ENCODE results near the gene PIK3C2G.

Gene PIK3C2G

DNA sequence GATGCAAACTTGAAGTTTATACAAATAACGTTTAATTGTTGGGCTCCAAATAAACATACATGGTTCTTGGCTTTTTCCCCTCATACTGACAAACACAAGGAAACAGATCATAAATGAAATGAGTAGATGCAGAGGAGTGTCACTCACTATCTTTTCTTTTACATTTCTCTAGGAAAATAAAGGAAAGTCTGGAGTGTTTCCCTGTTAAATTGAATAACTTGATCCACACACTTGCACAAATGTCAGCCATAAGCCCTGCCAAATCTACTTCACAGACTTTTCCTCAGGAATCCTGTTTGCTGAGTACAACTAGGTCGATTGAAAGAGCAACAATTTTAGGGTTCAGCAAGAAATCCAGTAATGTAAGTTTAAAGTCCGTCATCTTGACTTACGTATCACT is 301.2 kb downstream of the PIK3C2G start:
- DNase-seq (ENCODE audit: low read depth, low spot score), result no peak

DNA sequence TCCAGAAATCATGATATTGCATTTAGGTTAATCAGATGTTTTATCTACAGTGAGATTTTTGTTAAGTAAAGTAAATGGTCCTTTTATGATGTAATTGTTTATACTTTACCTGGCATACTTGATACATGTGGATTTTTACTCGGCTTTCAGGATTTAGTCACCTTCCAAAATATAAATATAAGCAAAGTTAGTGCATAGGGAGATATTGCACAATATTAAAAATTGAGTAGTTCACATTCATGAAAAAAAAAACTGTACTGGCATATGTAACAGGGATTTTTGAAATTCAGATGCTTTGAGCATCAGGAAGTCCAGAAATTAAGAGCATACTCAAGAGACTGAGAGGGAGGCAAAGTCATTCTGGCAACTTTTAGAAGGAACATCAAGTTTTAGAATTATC is 303.0 kb downstream of the PIK3C2G start:
- DNase-seq (ENCODE audit: low read depth, low spot score), result no peak

DNA sequence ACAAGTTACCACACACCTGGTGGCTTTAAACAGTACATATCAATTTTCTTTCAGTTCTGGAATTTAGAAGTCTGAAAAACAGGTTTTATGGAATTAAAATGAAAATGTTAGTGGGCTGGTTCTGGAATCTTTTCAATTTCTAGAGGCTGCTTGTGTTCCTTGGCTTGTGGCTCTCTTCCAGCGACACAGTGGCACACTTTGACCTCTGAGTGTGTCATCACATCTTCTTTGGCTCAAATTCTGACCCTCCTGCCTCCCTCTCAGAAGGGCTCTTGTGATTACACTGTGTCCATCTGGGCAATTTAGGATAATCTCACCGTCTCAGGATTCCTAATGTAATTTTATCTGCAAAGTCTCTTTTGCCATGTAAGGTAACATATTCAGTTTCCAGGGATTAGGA is 306.5 kb downstream of the PIK3C2G start:
- no peak for DNase-seq (ENCODE audit: low read depth, low spot score)

DNA sequence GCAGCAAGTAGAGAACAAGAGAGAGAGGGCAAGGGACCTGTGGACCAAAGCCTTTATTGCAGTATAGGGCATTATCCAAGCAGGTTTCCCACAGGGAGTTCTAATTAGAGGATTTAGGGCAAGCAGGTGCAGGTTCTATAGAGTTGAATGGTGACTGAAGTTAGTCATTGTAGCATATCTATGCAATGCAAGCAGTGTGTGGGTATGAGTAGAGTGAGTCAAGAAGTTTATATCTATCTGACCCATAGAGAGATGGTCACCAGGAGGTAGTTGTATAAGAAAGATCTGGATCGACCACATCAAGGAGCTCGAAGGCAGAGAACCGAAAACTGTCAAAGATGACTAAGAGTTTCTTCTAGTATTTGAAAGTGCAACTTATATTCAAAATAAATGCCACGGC is 309.2 kb downstream of the PIK3C2G start:
- no peak for DNase-seq (ENCODE audit: low read depth, low spot score)

DNA sequence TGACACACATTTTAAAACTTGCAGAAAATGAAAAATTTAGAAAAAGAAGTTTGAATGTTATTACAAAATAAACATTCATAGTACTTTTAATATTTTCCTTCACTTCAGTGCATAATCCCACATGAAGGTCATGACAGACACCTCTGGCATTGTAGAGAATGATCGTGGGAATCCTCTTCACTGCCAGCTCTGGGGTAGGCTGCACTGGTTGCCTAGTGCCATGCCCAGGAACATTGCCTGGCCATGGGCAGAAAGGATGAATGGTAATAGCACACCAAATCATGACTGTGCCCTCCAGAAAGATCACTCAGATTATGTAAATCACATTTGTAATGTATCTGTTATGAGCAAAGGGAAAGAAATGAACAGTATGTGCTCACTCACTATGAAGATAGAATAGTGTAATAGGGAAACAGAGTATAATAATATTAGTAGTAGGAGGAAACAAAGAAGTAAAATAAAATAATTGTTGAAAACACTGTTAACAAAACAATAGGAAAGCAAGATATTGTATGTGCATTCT is 314.8 kb downstream of the PIK3C2G start:
- DNase-seq (ENCODE audit: low read depth, low spot score), result peak; percentile 16

DNA sequence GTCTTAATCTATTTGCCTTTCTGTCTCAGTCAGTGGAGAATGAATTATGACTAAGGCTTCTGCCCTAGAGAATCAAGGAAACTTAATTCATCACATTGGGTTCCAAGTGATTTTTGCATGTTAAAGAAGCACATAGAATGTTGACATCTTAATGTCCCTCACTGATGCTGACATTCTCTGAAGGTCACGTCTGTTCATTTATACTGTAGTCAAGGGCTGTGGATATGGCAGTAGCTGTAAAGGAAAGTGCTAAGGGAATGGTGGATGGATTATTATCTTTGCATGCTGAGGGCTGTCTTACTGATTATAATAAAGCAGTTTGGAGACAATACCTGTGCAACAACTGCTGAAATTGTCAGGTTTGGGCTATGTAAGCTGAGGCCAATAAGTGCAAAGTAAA is 315.3 kb downstream of the PIK3C2G start:
- no peak for DNase-seq (ENCODE audit: low read depth, low spot score)

DNA sequence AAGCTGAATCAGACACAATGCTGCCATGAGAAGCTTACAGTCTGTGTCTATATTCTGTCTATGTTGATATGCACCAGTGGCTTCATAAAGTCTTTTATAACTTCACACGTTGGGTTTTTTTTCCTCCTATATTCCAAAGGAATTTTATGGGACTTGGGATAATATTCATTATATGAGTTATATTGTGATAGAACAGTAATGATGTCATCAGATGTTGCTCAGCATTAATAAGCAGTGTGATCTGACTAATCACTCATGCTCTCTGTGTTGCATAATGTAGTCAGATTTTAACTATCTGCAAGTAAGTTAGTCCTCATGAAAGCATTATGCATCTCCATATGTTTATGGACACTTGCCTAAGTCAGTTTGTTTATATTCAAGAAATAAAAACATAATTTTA is 316.9 kb downstream of the PIK3C2G start:
- no peak for DNase-seq (ENCODE audit: low read depth, low spot score)

DNA sequence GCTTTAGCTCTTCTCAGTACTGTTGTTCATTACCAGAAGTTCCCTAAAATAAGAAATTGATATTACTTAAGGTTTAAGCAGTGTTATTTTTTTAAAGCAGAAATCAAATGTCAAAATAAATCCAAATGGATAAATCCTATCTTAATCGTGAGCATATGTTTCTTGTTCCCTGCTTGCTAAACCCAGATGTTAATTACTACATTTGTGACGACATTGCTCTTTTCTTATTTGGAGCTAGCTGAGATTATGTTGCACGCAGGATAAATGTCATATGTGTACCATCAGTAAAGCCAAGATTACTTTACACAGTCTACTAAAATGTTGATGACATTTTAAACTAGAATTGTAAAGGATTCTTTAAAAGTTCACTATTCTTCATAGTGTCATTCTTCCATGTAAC is 319.0 kb downstream of the PIK3C2G start:
- no peak for DNase-seq (ENCODE audit: low read depth, low spot score)

DNA sequence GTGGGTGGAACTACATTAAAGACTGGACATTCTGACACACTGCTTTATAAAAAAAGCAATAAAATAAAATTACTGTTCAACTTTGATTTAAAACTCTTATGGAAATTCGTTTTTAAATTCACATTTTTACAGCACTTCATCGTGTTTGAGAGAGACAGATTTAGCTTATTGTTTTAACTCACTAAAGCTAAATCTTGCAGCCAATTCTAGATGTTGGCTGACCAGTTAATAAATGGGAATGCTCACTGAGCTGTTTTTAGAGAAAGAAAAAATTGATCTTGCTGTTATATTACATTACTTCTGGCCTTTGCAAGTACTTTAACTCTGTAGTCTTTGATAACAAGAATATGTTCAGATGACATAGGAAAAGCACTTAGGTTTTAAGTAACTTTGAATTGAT is 319.4 kb downstream of the PIK3C2G start:
- no peak for DNase-seq (ENCODE audit: low read depth, low spot score)

DNA sequence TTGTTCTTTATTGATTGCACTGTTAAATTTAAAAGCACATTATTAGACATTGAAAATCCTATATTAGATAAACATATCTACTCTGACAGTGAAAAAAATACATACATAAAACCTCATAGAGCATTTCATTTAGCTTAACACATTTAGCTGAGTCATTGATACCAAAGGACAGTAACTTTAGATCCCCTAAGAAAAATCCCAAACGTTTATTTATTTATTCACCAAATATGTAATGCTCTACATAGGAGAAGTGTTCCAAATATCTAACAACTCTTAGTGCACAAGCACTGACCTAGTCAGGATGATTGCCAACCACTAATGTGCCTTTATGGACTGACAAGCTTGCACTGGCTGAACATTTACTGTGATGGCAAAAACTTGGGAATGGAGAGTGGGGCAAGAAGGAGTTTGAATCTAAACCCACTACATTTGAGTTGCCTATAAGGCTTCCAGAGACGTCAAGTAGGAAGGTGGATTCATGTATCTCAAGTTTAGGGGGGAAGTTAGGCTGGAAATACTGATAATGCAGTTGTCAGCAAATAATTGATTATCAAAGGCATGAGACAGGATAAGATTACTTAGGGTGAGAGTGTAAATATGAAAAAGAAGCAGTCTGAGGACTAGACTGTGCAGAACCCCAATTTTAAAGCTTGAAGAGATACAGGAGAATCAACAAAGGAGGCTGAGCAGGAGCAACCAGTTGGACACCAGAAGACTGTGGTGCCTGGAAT is 320.1 kb downstream of the PIK3C2G start:
- DNase-seq (ENCODE audit: low read depth, low spot score), result no peak

DNA sequence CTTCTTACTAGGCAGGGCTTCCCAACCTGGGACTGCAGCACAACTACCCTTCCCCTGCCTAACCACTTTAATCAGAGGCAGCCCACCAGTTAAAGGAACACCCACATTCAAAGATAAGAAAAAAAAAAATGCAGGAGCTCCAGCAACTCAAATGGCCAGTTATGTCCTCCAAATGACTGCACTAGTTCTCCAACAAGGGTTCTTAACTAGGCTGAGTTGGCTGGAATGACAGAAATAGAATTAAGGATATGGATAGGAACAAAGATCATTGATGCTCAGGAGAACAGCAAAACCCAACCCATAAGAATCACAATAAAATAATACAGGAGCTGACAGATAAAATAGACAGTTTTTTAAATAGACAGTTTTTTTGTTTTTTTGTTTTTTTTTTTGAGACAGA is 322.3 kb downstream of the PIK3C2G start:
- no peak for DNase-seq (ENCODE audit: low read depth, low spot score)

DNA sequence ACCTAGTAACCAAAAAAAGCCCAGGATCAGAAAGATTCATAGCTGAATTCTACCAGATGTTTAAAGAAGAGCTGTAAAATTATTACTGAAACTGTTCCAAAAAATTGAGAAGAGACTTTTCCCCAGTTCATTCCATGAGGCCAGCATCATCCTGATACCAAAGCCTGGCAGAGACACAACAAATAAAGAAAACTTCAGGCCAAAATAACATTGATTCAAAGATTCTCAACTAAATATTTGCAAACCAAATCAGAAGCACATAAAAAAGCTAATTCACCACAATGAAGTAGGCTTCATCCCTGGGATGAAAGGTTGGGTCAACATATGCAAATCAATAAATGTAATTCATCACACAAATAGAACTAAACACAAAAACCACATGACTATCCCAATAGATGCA is 325.3 kb downstream of the PIK3C2G start:
- no peak for DNase-seq (ENCODE audit: low read depth, low spot score)

DNA sequence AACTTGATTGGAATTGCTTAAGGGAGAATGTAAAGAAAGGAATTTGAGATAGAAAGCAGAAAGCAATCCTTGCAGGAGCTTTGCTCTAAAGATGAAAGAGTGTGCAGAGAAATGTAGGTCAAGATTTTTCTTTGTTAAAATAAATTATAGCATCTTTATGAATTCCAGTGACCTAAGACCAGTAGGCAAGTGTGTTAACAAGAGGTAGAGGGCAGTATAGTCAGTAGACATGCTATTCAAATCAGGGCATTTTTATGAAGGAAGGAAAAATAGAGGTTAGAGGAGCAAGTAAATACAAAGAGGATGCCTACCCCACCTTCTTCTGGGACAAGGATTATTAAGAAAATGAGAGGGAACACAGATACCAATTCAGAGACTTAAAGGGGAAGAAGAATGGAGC is 328.0 kb downstream of the PIK3C2G start:
- DNase-seq (ENCODE audit: low read depth, low spot score), result no peak

DNA sequence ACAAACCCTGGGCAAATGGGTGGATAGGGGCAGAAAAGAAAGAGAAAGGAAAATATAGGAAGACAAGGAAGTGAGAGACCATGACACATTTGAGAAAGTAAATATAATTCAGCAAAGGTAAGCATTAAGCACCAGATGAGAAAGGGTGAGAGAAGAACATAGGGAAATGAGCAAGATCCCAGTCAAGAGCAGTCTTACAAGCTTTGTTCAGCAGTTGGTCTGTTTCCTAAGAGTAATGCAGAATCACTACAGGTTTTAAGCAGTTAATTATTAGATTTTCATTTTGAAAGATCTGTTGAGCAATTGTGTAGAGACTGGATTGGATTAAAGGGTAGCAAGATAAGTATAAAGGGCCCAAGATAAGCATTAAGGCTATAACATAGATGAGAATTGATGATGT is 330.2 kb downstream of the PIK3C2G start:
- no peak for DNase-seq (ENCODE audit: low read depth, low spot score)

DNA sequence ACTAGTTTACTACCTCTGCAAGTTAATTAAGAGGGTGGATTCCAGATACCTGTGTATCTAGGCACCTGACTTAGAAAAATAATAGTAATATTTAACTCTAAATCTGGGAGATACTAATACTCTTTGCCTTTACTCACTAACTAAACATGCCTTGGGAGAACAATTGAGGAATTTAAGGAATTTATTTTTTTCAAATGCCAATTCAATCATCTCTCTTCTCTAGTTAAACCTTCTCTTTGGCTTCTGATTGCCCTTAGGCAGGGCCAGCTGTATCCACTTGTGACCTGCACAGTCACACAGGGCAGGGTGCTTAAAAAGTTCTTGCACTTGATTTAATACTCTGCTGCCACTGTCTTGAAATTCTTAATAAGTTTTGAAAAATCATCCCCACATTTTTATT is 334.1 kb downstream of the PIK3C2G start:
- DNase-seq (ENCODE audit: low read depth, low spot score), result peak; percentile 3

DNA sequence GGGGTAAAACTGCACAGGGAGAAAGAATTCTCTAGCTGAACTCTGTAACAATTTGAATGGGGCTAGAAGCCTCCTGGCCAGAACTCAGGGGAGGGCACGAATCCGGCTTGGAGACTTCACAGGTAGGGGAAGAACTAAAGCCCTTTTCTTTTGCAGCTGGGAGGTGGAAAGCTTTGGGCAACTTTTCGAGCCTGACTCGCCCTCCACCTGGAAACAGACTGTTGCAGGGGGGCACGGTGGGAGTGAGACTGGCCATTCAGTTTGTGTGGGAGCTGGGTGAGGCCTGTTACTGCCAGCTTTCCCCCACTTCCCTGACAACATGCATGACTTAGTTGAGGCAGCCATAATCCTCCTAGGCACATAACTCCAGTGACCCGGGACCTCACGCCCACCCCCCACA is 340.6 kb downstream of the PIK3C2G start:
- no peak for DNase-seq (ENCODE audit: low read depth, low spot score)

DNA sequence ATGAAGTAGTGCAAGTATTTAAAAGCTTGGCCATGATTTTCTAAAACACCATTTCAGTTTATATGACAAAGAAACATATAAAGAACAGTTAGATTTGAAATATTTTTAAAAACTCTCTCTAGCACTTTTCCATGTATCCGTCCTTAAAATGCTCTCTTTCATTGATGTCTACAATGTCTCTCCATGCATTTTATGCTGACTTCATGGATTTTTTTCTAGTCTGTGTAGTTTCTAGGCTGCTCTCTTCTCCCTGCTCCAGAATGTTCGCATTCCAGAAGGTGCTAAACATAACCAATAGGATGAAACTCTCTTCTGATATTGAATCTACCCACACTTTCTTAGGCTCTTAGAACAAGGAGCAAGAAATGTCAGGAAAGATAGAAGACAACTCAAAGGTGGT is 351.7 kb downstream of the PIK3C2G start:
- DNase-seq (ENCODE audit: low read depth, low spot score), result no peak

DNA sequence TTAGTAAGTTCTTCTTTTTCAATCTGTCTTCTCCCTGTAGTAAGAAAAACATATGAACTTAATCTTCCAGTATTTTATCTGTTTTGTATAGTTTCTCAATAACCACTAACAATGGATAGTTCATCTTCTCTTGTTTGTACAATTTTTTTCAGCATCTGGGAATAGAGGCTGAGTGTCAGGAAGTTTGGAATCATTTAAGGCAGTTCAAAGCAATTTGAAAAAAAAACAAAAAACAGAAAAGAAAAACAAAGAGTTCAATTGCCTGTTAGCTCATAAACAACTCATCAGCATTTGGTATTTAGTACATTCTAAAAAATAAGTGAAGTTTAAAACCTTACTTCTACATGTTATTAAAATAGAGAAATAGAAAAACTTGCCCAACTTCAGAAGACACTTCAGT is 359.7 kb downstream of the PIK3C2G start:
- no peak for DNase-seq (ENCODE audit: low read depth, low spot score)

DNA sequence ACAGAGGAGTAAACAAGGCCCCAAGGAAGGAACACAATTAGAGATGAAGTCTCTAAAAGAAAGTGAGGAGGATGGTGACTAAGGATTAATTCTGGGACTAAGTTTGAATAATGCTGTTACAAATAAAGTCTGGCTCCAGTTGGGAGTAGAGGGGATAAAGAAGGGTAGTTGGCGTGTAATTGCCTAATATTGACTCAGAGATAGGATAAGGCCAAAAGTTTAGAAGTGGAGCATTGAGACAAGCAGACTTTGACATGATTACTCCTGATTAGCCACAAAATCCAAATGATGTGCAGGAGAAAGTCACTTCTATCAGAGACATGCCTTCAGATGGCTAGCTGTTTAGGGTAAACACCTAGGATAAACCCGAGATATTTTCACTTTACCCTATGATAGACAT is 368.1 kb downstream of the PIK3C2G start:
- DNase-seq (ENCODE audit: low read depth, low spot score), result no peak

DNA sequence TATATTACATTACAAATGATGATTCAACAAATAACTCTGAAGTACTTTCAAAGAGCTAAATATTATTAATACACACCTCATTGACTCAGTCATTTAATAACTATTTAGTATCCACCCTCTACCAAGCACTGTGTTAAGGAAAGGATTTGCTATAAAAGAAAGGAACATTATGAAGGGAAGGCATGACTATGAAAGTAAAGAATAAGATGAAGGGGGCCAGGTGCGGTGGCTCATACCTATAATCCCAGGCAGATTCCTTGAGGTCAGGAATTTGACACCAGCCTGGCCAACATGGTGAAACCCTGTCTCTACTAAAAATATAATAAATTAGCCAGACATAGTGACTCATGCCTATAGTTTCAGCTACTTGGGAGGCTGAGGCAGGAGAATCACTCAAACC is 368.6 kb downstream of the PIK3C2G start:
- DNase-seq (ENCODE audit: low read depth, low spot score), result no peak

DNA sequence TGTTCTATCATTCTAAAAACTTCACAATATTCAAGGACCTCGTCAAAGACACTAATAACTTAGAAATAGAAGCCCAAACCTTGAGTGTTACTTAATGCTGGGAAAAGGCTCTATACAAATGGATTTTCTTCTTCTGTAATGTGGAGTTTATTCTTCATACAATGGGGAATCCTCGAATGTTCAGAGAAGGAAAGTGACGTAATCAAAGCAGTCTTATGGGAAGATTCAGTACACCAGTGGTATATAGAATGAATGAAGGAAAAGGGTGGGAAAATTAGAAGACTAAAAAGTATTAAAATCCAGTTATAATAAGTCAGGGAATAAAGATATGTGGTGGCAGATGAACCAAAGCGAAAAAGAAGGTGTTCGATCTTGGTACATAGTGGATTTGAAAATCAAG is 370.0 kb downstream of the PIK3C2G start:
- no peak for DNase-seq (ENCODE audit: low read depth, low spot score)

DNA sequence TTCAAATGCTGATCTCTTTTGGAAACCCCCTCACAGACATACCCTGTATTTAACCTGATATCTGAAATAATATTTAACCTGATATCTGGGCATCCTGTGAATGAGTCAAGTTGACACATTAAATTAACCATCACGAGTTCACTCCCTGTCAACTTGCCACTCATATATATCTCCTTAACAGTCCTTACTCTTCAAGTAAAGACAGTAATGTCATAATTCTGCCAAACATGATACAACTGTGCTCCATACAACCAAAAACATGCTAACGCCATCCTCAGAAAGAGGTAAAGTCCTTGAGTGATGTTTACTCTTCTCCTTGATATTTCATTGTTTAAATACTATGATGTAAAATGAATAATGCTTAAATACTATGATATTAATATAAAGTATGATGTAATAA is 371.5 kb downstream of the PIK3C2G start:
- DNase-seq (ENCODE audit: low read depth, low spot score), result no peak

DNA sequence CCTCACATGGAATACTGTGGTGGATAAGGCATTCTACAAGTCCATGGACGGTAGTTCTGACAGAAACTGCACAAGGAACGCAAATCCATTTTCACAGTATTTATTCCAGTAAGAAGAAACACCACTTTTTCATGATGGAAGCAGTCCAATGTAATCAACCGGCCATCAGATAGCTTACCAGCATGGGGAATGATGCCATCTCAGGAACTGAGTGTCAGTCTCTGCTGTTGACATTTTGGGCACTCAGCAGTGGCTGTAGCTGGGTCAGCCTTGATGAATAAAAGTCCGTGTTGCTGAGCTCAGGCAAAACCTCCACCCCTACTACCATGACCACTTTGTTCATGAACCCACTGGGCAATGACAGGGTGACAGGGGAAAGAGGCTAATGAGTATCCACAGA is 373.1 kb downstream of the PIK3C2G start:
- no peak for DNase-seq (ENCODE audit: low read depth, low spot score)

DNA sequence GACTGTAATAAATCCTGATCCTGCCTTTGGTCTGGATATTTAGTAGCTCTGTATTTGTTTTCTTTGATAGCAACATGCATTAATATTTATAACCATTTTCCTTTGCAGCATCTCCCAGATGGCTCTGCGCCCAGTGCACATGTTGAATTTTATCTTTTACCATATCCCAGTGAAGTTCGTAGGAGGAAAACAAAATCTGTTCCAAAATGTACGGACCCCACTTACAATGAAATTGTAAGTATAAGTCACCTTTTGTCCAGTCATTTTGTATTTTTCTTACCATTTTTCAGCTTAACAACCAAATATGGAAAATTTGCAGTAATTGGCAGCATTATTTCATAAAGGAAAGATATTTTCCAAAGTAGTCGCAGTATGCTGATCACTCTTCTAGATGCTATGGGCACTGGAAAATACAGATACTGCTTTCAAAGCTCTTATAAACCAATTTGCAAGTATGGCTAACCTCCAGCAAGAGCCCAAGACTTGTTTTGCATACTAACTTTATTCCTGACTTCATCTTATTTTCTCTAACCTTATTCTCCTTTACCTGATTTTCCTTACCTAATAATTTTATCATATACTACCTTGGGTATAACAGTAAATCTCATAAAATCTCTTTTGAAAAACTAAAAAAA is 379.1 kb downstream of the PIK3C2G start:
- DNase-seq (ENCODE audit: low read depth, low spot score), result no peak
